ENCODE data around the gene AKNA.

- no peak for TF ChIP-seq POLR2A (IDR thresholded peaks at IDR 0.05)
- no peak for TF ChIP-seq CTCF (IDR thresholded peaks at IDR 0.05)
- TF ChIP-seq POLR2AphosphoS5 (IDR thresholded peaks at IDR 0.05), result no peak
- TF ChIP-seq EP300 (IDR thresholded peaks at IDR 0.05; ENCODE audit: low read depth), result no peak
Measured at GRCh38 chr9:114356792-114357191, 31.0 kb downstream of the AKNA start.
